Lung (tissue), 12 donors: ENCODE measurements around the gene WNT5B. TPM values are rescaled to one million over a fixed set of nuclear protein-coding genes. Genes with fewer than 3 reads are reported as not detected.

Experiments
- ATAC-seq: fragments of 200-7000 bp; cut with Tn5 transposase; one replicate; pipeline ENCODE4 v1.9.1; 2020; ENCODE audit warnings: moderate number of reproducible peaks; ENCODE audit not compliant: insufficient read depth, low FRiP score
- DNase-seq, 3 donors: peaks; one replicate each; pipeline ENCODE4 v3.0.0-alpha.2; 2013 to 2017
- H3K27ac ChIP-seq, 2 donors: one replicate each; pipeline ENCODE4 v1.5.1; 2013; ENCODE audit warnings: mild to moderate bottlenecking in 2 of 2, moderate library complexity in 2 of 2, control low read depth in 1 of 2, inconsistent platforms in 1 of 2, low read depth in 1 of 2, low read length in 1 of 2
- H3K27me3 ChIP-seq, 3 donors: one replicate each; pipeline ENCODE4 v1.5.1; 2013; ENCODE audit warnings: low read length in 2 of 3; ENCODE audit not compliant: control insufficient read depth in 3 of 3, insufficient read depth in 3 of 3
- H3K36me3 ChIP-seq, 4 donors: one replicate each; pipeline ENCODE4 v1.5.1; 2013; ENCODE audit warnings: low read length in 4 of 4, mild to moderate bottlenecking in 1 of 4, moderate library complexity in 1 of 4; ENCODE audit not compliant: control insufficient read depth in 4 of 4, insufficient read depth in 4 of 4
- H3K4me1 ChIP-seq, 5 donors: one replicate each; pipeline ENCODE4 v1.5.1; 2013; ENCODE audit warnings: low read length in 5 of 5, mild to moderate bottlenecking in 2 of 5, moderate library complexity in 1 of 5; ENCODE audit not compliant: control insufficient read depth in 5 of 5, insufficient read depth in 5 of 5
- H3K4me3 ChIP-seq: one replicate; pipeline ENCODE4 v1.5.1; 2013; ENCODE audit warnings: mild to moderate bottlenecking, control low read depth, moderate library complexity
- H3K9ac ChIP-seq, 2 donors: one replicate each; pipeline ENCODE4 v1.5.1; 2013; ENCODE audit warnings: low read length in 2 of 2, control low read depth in 1 of 2; ENCODE audit not compliant: insufficient read depth in 1 of 2
- H3K9me3 ChIP-seq, 4 donors: one replicate each; pipeline ENCODE4 v1.5.1; 2013; ENCODE audit warnings: low read length in 3 of 4, mild to moderate bottlenecking in 1 of 4, moderate library complexity in 1 of 4; ENCODE audit not compliant: control insufficient read depth in 4 of 4, insufficient read depth in 3 of 4
- CTCF ChIP-seq: IDR thresholded peaks from 2 replicates; pipeline ENCODE4 v1.5.1; 2012; ENCODE audit warnings: mild to moderate bottlenecking; ENCODE audit errors: control extremely low read depth, extremely low read depth
- WGBS, 2 donors: extraction: QIAGEN DNeasy Blood & Tissue Kit; methylation state at CpG; one replicate each; pipeline ENCODE4 v1.1.7; 2013; 5-methylcytosine and 5-hydroxymethylcytosine counted together
- polyA plus RNA-seq, 2 donors: library from polyadenylated mRNA; stranded (reverse); fragments of 200-250 nt; gene quantifications; one replicate each; pipeline ENCODE4 v1.2.1, GENCODE V29; 2013
- total RNA-seq, 2 donors: library from RNA; depleted of rRNA in 1 of 2; stranded (reverse); fragments of >200 nt in 1 of 2; gene quantifications; one replicate each; pipeline ENCODE4 v1.2.1, GENCODE V29; 2014 to 2021
- donor health status: control.
- donor health status: control.
- donor health status: Bipolar disorder and iron deficiency.
- donor health status: healthy.
- donor health status: DM: yes; HTN: yes; CAD: no.

The WNT5B gene
- total and polyA plus RNA-seq, 4 donors, result 2.8 to 12.6 (median 5.7) TPM

DNA sequence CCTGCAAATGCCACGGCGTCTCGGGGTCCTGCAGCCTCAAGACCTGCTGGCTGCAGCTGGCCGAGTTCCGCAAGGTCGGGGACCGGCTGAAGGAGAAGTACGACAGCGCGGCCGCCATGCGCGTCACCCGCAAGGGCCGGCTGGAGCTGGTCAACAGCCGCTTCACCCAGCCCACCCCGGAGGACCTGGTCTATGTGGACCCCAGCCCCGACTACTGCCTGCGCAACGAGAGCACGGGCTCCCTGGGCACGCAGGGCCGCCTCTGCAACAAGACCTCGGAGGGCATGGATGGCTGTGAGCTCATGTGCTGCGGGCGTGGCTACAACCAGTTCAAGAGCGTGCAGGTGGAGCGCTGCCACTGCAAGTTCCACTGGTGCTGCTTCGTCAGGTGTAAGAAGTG lies 16.8 kb downstream of the WNT5B start:
- 97% methylated on average over 29 of the region's 29 CpGs for WGBS, 2 donors
- no peak for TF ChIP-seq CTCF
- H3K36me3 ChIP-seq, result peaks cover 0 to 12% (median 2%) of the 10 kb centered on the region in 4 donors
- H3K4me1 ChIP-seq, result peaks cover 3 to 32% (median 7%) of the 10 kb centered on the region in 5 donors
- DNase-seq (no peak), ATAC-seq (no peak)
- H3K4me3 ChIP-seq, result no peak overlapping the region
- no peaks in the 10 kb centered on the region for H3K27me3 ChIP-seq
- H3K9ac ChIP-seq, result no peak overlapping the region
- H3K27ac ChIP-seq, result no peak overlapping the region
- no peaks in the 10 kb centered on the region for H3K9me3 ChIP-seq

- Histone ChIP-seq H3K4me3 (no peak overlapping the region), H3K27me3 (no peaks in the 10 kb centered on the region), H3K4me1 (peaks cover 3 to 41% (median 7%) of the 10 kb centered on the region in 5 donors), H3K36me3 (peaks cover 0 to 12% (median 2%) of the 10 kb centered on the region in 4 donors), H3K27ac (no peak overlapping the region), H3K9ac (no peak overlapping the region), H3K9me3 (no peaks in the 10 kb centered on the region)
- WGBS, 2 donors, result 50 to 74% methylated on average over 21 of the region's 21 CpGs
- TF ChIP-seq CTCF, result no peak
- ATAC-seq, result no peak
- no peak for DNase-seq
Measured at GRCh38 chr12:1646569-1647284, 17.7 kb downstream of the WNT5B start.

GRCh38 chr12:1647285-1647669 lies 18.2 kb downstream of the WNT5B start:
- Histone ChIP-seq H3K4me3 (no peak overlapping the region), H3K27ac (no peak overlapping the region), H3K9me3 (no peaks in the 10 kb centered on the region), H3K9ac (no peak overlapping the region), H3K4me1 (peaks cover 3 to 43% (median 7%) of the 10 kb centered on the region in 5 donors), H3K36me3 (peaks cover 0 to 12% (median 2%) of the 10 kb centered on the region in 4 donors), H3K27me3 (no peaks in the 10 kb centered on the region)
- no peak for DNase-seq
- TF ChIP-seq CTCF, result no peak
- ATAC-seq, result no peak
- WGBS, 2 donors, result 92 to 93% methylated on average over 3 of the region's 3 CpGs
